OCI-LY3 (cell line): ENCODE results near the gene FRMD1.

ENCODE experiments used
- CTCF ChIP-seq: fragments of 200-600, 300-600 bp; sonication (generic); IDR thresholded peaks from 2 replicates; pipeline ENCODE4 v1.5.1; 2014; ENCODE audit warnings: antibody characterized with exemption, low read length, low read depth
- EZH2phosphoT487 ChIP-seq: fragments of 200-600 bp; shearing (Covaris generic); IDR thresholded peaks from 2 replicates; pipeline ENCODE4 v1.6.1; 2018; ENCODE audit warnings: antibody characterized with exemption, mixed run types, low read depth

- TF ChIP-seq CTCF (no peak), EZH2phosphoT487 (no peak)
Measured at GRCh38 chr6:168038576-168039140, 40.4 kb downstream of the FRMD1 start.
